NT2/D1 (cell line): Measurements from ENCODE around the gene TARS3.

Source experiments
- YY1 ChIP-seq: IDR thresholded peaks from 2 replicates; pipeline ENCODE4 v1.6.1; 2011; ENCODE audit not compliant: insufficient read length, insufficient read depth
- ZNF274 ChIP-seq: IDR thresholded peaks from 2 replicates; pipeline ENCODE4 v1.6.1; 2011; ENCODE audit warnings: mild to moderate bottlenecking, low read depth, low read length

GRCh38 chr15:101657968-101658784 is 66.1 kb downstream of the TARS3 start:
- no peak for TF ChIP-seq YY1
- no peak for TF ChIP-seq ZNF274
